Astrocyte (in vitro differentiated cells and primary cell): ENCODE data around the gene NFATC3. TPM values are rescaled to one million over a fixed set of nuclear protein-coding genes. Genes with fewer than 3 reads are reported as not detected.

ENCODE experiments used
- microRNA-seq: library from miRNA; unstranded; fragments of <30 nt; microRNA quantifications from one replicate; pipeline ENCODE4 v1.2.0, GENCODE V29; 2020
- total RNA-seq: library from RNA; stranded (reverse); gene quantifications from 2 replicates; pipeline ENCODE4 v1.2.1, GENCODE V29; 2021

NFATC3 gene
- total RNA-seq, 1 donor from 2014 or later: 34.0 TPM

Small RNA genes within 50 kb of the gene (microRNA-seq; reads per million reads assigned to microRNA genes)
- gene MIR6773: not detected

Other genes with a start within 250 kb of the NFATC3 start
- 16.5 and 18.1 TPM in 2 replicates for gene THAP11, start 243.1 kb upstream of the NFATC3 start, total RNA-seq
- 214 and 224 TPM in 2 replicates for gene NUTF2, start 238.4 kb upstream of the NFATC3 start, total RNA-seq
- gene CENPT, start 237.7 kb upstream of the NFATC3 start, total RNA-seq: 67.3 and 79.3 TPM in 2 replicates
- 61.5 and 64.8 TPM in 2 replicates for gene EDC4, start 212.3 kb upstream of the NFATC3 start, total RNA-seq
- 0.82 and 0.91 TPM in 2 replicates for gene NRN1L, start 200.5 kb upstream of the NFATC3 start, total RNA-seq
- gene PSKH1, start 192.1 kb upstream of the NFATC3 start, total RNA-seq: 27.3 and 29.7 TPM in 2 replicates
- 1.1 and 1.2 TPM in 2 replicates for gene CTRL, start 153.5 kb upstream of the NFATC3 start, total RNA-seq
- gene PSMB10, start 148.5 kb upstream of the NFATC3 start, total RNA-seq: 35.8 and 38.8 TPM in 2 replicates
- 33.7 and 37.9 TPM in 2 replicates for gene LCAT, start 141.2 kb upstream of the NFATC3 start, total RNA-seq
- 114 and 118 TPM in 2 replicates for gene SLC12A4, start 116.7 kb upstream of the NFATC3 start, total RNA-seq
- not detected in 2 replicates for gene DPEP3, start 104.9 kb upstream of the NFATC3 start, total RNA-seq
- not detected in 2 replicates for gene DPEP2, start 85.9 kb upstream of the NFATC3 start, total RNA-seq
- gene DPEP2NB, start 69.5 kb upstream of the NFATC3 start, total RNA-seq: not detected in 2 replicates
- 5.5 and 6.2 TPM in 2 replicates for gene DDX28, start 62.1 kb upstream of the NFATC3 start, total RNA-seq
- gene DUS2, start 62.1 kb upstream of the NFATC3 start, total RNA-seq: 14.0 and 14.9 TPM in 2 replicates
- gene ESRP2, start 150.8 kb downstream of the NFATC3 start, total RNA-seq: 2.5 and 5.1 TPM in 2 replicates
- 25.0 and 26.8 TPM in 2 replicates for gene PLA2G15, start 160.0 kb downstream of the NFATC3 start, total RNA-seq
- 66.3 and 71.9 TPM in 2 replicates for gene SLC7A6, start 179.2 kb downstream of the NFATC3 start, total RNA-seq
- 12.6 and 16.7 TPM in 2 replicates for gene SLC7A6OS, start 225.6 kb downstream of the NFATC3 start, total RNA-seq
- gene PRMT7, start 225.6 kb downstream of the NFATC3 start, total RNA-seq: 36.7 and 41.5 TPM in 2 replicates